Caco-2 (cell line): Measurements from ENCODE around the gene ENHO. TPM values are rescaled to one million over a fixed set of nuclear protein-coding genes. Genes with fewer than 3 reads are reported as not detected.

ENCODE experiments used
- BruUV-seq: library from RNA; stranded (reverse); fragments of 400-500 nt; replicated peaks from 2 replicates; lab custom pipeline; 2021; lab: Mats Ljungman, UMichigan
- CTCF ChIA-PET: fragments of 300-600 bp; sonication (Branson Sonifier 250); formaldehyde crosslinking; loops from one replicate; lab custom pipeline; 2022; ENCODE audit warnings: antibody characterized with exemption; lab: Charles Lee
- POLR2A ChIA-PET: fragments of 300-600 bp; sonication (Branson Sonifier 250); formaldehyde crosslinking; loops from one replicate; lab custom pipeline; 2022; ENCODE audit warnings: antibody characterized with exemption; lab: Charles Lee
- DNase-seq, 2 experiments: peaks; one replicate each; pipeline versions ENCODE4 v3.0.0 to v3.0.0-alpha.2; 2020 to 2022
- H3K27me3 ChIP-seq: replicated peaks from 2 replicates; pipeline ENCODE4 v1.6.0; 2011; ENCODE audit warnings: low read length; ENCODE audit not compliant: control insufficient read depth, insufficient read depth
- H3K36me3 ChIP-seq: 2 replicates; pipeline ENCODE4 v1.5.1; 2011; ENCODE audit warnings: low read length; ENCODE audit not compliant: control insufficient read depth, insufficient read depth
- H3K4me1 ChIP-seq: fragments of 250-450 bp; sonication (Bioruptor Pico); 2 replicates; pipeline ENCODE4 v1.5.1; 2020; ENCODE audit warnings: mild to moderate bottlenecking
- H3K4me3 ChIP-seq: 2 replicates; pipeline ENCODE4 v1.5.1; 2011; ENCODE audit warnings: low read depth, mild to moderate bottlenecking, control low read depth, low read length
- H3K9me3 ChIP-seq: fragments of 250-450 bp; sonication (Bioruptor Pico); 2 replicates; pipeline ENCODE4 v1.5.1; 2020; ENCODE audit warnings: mild to moderate bottlenecking, moderate library complexity
- H3K27ac Mint-ChIP-seq: one replicate; pipeline ENCODE4 v1.8.0; 2022; ENCODE audit warnings: mixed read lengths; ENCODE audit not compliant: unreplicated experiment
- H3K27me3 Mint-ChIP-seq: one replicate; pipeline ENCODE4 v1.8.0; 2022; ENCODE audit warnings: mixed read lengths; ENCODE audit not compliant: insufficient read depth, unreplicated experiment
- H3K36me3 Mint-ChIP-seq: one replicate; pipeline ENCODE4 v1.8.0; 2022; ENCODE audit warnings: mild to moderate bottlenecking, mixed read lengths; ENCODE audit not compliant: insufficient read depth, unreplicated experiment
- H3K4me1 Mint-ChIP-seq: one replicate; pipeline ENCODE4 v1.8.0; 2022; ENCODE audit warnings: low read depth, mixed read lengths; ENCODE audit not compliant: unreplicated experiment
- H3K4me3 Mint-ChIP-seq: one replicate; pipeline ENCODE4 v1.8.0; 2022; ENCODE audit warnings: mild to moderate bottlenecking, moderate library complexity, mixed read lengths; ENCODE audit not compliant: unreplicated experiment
- H3K9me3 Mint-ChIP-seq: one replicate; pipeline ENCODE4 v1.8.0; 2022; ENCODE audit warnings: mixed read lengths; ENCODE audit not compliant: unreplicated experiment
- intact Hi-C: fragments of 100-400 bp; cut with micrococcal nuclease; formaldehyde crosslinking; loops from one replicate; pipeline ENCODE4 v1.10.0; 2022; ENCODE audit not compliant: unreplicated experiment
- total RNA-seq: library from RNA; stranded (reverse); gene quantifications from 2 replicates; pipeline ENCODE4 v1.2.3, GENCODE V29; 2022
- TF ChIP-seq, protein P1 (sequence below), 2 experiments: fragments of 200-600 bp in 1 of 2; IDR thresholded peaks; 1 replicate in 1 of 2; 2 replicates in 1 of 2; pipeline versions ENCODE4 v1.5.1 to v1.8.0; 2011 to 2022; ENCODE audit warnings: antibody characterized with exemption in 1 of 2, control low read depth in 1 of 2, inconsistent platforms in 1 of 2, low read depth in 1 of 2, low read length in 1 of 2, mild to moderate bottlenecking in 1 of 2, moderate library complexity in 1 of 2; ENCODE audit not compliant: insufficient read depth in 1 of 2, severe bottlenecking in 1 of 2, unreplicated experiment in 1 of 2

ENHO gene
- total RNA-seq, 1 experiment from 2014 or later: 2.1 TPM

DNA sequence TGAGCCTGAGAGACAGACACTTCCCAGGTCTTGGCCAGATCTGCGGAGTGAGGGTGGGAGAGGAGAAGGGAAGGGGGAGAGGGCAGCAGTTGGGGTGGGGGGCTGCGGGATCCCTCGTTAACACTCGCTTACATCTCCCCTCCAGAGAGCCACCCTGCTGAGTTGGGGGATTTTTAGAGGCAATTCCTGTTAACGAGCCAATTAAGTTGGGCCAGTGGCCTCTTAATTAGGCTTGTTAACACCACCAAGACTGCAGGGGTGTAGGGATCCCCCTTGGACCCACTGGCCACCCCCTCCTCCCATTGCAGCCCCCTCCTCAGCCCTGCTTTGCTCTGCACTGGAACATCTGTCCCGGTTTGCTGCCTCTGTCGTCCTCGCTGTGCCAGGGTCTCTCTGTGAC, 43.1 kb upstream of the ENHO start:
- no peaks in the 10 kb centered on the region for H3K4me1 Mint-ChIP-seq
- no peak overlapping the region for H3K4me3 ChIP-seq
- no TSS peak for BruUV-seq
- H3K4me3 Mint-ChIP-seq: no peak overlapping the region
- ChIA-PET CTCF (no interaction called here), POLR2A (no interaction called here)
- peaks cover 8% of the 10 kb centered on the region for H3K9me3 Mint-ChIP-seq
- no peaks in the 10 kb centered on the region for H3K36me3 Mint-ChIP-seq
- H3K27me3 ChIP-seq: no peaks in the 10 kb centered on the region; the same call in 1 of the 2 replicates
- TF ChIP-seq, protein P1, sequence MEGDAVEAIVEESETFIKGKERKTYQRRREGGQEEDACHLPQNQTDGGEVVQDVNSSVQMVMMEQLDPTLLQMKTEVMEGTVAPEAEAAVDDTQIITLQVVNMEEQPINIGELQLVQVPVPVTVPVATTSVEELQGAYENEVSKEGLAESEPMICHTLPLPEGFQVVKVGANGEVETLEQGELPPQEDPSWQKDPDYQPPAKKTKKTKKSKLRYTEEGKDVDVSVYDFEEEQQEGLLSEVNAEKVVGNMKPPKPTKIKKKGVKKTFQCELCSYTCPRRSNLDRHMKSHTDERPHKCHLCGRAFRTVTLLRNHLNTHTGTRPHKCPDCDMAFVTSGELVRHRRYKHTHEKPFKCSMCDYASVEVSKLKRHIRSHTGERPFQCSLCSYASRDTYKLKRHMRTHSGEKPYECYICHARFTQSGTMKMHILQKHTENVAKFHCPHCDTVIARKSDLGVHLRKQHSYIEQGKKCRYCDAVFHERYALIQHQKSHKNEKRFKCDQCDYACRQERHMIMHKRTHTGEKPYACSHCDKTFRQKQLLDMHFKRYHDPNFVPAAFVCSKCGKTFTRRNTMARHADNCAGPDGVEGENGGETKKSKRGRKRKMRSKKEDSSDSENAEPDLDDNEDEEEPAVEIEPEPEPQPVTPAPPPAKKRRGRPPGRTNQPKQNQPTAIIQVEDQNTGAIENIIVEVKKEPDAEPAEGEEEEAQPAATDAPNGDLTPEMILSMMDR (IDR thresholded peaks at IDR 0.05; ENCODE audit: insufficient read depth in 1 of 2, low read depth in 1 of 2, low read length in 1 of 2, severe bottlenecking in 1 of 2, unreplicated experiment in 1 of 2): no peak
- H3K36me3 ChIP-seq: no peaks in the 10 kb centered on the region
- no peak for DNase-seq
- no peak overlapping the region for H3K27ac Mint-ChIP-seq
- intact Hi-C loops: no loop called here
- no peaks in the 10 kb centered on the region for H3K4me1 ChIP-seq
- no peaks in the 10 kb centered on the region for H3K9me3 ChIP-seq
- H3K27me3 Mint-ChIP-seq: peaks cover 6% of the 10 kb centered on the region

- CTCF ChIA-PET: interaction anchor here (0.6 kb wide), 1 partner anchor 178 kb away, joined by 3 read pairs; no protein-coding TSS in a partner anchor
- Histone ChIP-seq H3K4me1 (no peaks in the 10 kb centered on the region), H3K4me3 (no peak overlapping the region), H3K36me3 (no peaks in the 10 kb centered on the region), H3K27me3 (no peaks in the 10 kb centered on the region; the same call in 1 of the 2 replicates), H3K9me3 (no peaks in the 10 kb centered on the region)
- intact Hi-C loops: no loop called here
- TF ChIP-seq, protein P1 (IDR thresholded peaks at IDR 0.05; ENCODE audit: insufficient read depth in 1 of 2, low read depth in 1 of 2, low read length in 1 of 2, severe bottlenecking in 1 of 2, unreplicated experiment in 1 of 2): no peak
- peaks cover 8% of the 10 kb centered on the region for H3K9me3 Mint-ChIP-seq
- DNase-seq: no peak
- no peaks in the 10 kb centered on the region for H3K36me3 Mint-ChIP-seq
- H3K27ac Mint-ChIP-seq: no peak overlapping the region
- no TSS peak for BruUV-seq
- H3K4me1 Mint-ChIP-seq: no peaks in the 10 kb centered on the region
- H3K4me3 Mint-ChIP-seq: no peak overlapping the region
- H3K27me3 Mint-ChIP-seq: peaks cover 6% of the 10 kb centered on the region
- POLR2A ChIA-PET: no interaction called here
These were observed 41.8 kb upstream of the ENHO start for GRCh38 chr9:34564617-34565016.

GRCh38 chr9:34563262-34563661, 40.5 kb upstream of the ENHO start:
- intact Hi-C loops: no loop called here
- Mint-ChIP-seq H3K36me3 (no peaks in the 10 kb centered on the region), H3K27ac (no peak overlapping the region), H3K4me1 (no peaks in the 10 kb centered on the region), H3K4me3 (no peak overlapping the region), H3K27me3 (peaks cover 6% of the 10 kb centered on the region), H3K9me3 (peaks cover 8% of the 10 kb centered on the region)
- POLR2A ChIA-PET: no interaction called here
- Histone ChIP-seq H3K4me3 (no peak overlapping the region), H3K36me3 (no peaks in the 10 kb centered on the region), H3K9me3 (no peaks in the 10 kb centered on the region), H3K27me3 (no peaks in the 10 kb centered on the region; the same call in 1 of the 2 replicates), H3K4me1 (no peaks in the 10 kb centered on the region)
- no peak for DNase-seq
- no TSS peak for BruUV-seq
- CTCF ChIA-PET: interaction anchor here (1.3 kb wide), 1 partner anchor 17 kb away, joined by 3 read pairs; no protein-coding TSS in a partner anchor
- TF ChIP-seq, protein P1 (IDR thresholded peaks at IDR 0.05; ENCODE audit: insufficient read depth in 1 of 2, low read depth in 1 of 2, low read length in 1 of 2, severe bottlenecking in 1 of 2, unreplicated experiment in 1 of 2): no peak
